AG09319 (cell line): Measurements from ENCODE around the gene VAC14.

ENCODE experiments used
- DNase-seq: peaks from one replicate; pipeline ENCODE4 v3.0.0-alpha.2; 2010; ENCODE audit warnings: low read depth; ENCODE audit errors: extremely low read depth
- TF ChIP-seq, protein P1 (sequence below): IDR thresholded peaks from 2 replicates; pipeline ENCODE4 v1.5.1; 2011; ENCODE audit warnings: low read depth, mild to moderate bottlenecking, inconsistent platforms, low read length, moderate library complexity

VAC14 gene

GRCh38 chr16:70638814-70639792, 161.9 kb downstream of the VAC14 start:
- TF ChIP-seq, protein P1, sequence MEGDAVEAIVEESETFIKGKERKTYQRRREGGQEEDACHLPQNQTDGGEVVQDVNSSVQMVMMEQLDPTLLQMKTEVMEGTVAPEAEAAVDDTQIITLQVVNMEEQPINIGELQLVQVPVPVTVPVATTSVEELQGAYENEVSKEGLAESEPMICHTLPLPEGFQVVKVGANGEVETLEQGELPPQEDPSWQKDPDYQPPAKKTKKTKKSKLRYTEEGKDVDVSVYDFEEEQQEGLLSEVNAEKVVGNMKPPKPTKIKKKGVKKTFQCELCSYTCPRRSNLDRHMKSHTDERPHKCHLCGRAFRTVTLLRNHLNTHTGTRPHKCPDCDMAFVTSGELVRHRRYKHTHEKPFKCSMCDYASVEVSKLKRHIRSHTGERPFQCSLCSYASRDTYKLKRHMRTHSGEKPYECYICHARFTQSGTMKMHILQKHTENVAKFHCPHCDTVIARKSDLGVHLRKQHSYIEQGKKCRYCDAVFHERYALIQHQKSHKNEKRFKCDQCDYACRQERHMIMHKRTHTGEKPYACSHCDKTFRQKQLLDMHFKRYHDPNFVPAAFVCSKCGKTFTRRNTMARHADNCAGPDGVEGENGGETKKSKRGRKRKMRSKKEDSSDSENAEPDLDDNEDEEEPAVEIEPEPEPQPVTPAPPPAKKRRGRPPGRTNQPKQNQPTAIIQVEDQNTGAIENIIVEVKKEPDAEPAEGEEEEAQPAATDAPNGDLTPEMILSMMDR = no peak
- no peak for DNase-seq
